ENCODE data around the gene KCNJ6.

Gene KCNJ6

DNA sequence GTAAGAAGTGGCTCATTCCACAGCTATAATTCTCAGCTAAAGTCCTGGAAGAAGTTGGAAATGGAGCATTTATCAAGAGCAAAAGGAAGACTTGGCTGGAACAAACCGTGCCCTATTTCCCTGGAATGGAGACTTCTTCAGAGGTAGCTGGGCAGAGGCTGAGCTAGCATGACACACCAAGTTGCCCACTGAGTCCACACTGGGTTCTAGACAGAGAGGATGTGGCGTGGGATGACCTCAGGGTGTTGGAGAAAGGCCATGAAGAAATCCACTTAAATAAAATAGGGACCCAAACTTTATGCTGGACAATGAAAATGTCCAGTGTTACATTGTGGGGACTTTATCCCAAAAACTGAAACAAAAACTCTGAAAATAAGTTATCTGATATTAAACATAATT lies 116.2 kb downstream of the KCNJ6 start:
- Mint-ChIP-seq H3K9me3 (no peaks in the 10 kb centered on the region), H3K27me3 (ENCODE audit: low read depth) (no peaks in the 10 kb centered on the region), H3K27ac (no peak overlapping the region), H3K4me3 (no peak overlapping the region), H3K4me1 (ENCODE audit: low read depth) (no peaks in the 10 kb centered on the region), H3K36me3 (ENCODE audit: low read depth) (no peaks in the 10 kb centered on the region)

DNA sequence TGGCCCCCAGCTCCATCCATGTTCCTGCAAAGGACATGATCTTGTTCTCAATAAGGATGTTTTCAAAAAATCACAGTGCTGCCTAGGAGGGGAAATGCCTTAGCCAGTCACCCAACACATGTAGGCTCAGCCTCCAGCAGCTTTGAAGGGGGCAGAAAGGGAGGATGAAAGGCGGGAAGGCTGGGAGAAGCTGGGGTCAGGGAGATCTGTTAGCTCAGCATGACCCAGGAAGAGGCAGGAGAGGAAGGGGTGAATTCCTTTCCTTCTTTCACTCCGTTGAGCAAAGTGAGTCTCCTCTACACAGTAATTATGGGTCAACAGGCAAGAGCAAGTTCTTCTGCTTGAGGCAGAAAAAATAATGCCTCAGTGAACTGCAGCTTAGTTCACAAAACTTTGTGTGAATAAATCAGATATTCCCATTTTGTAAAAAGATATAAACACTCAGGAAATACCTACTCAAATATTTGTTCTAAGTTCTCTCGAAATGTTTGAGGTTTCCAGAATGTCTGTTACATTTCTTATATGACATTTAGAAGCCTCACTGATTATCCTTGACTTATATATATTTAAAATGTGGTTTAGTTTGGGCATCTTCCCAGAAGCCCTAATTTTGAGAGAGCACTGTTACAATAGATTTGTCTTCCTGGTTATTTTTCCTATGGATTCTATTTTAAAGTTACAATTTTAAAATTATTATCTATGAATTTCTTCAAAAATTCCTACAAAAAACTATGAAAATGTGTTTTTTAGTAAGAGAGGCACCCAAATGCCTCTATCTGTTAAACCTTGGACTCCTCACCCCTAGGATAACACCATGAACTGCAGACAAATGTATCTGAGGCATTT lies 116.8 kb downstream of the KCNJ6 start:
- Mint-ChIP-seq H3K27me3 (ENCODE audit: low read depth) (no peaks in the 10 kb centered on the region), H3K27ac (no peak overlapping the region), H3K4me3 (no peak overlapping the region), H3K36me3 (ENCODE audit: low read depth) (no peaks in the 10 kb centered on the region), H3K4me1 (ENCODE audit: low read depth) (no peaks in the 10 kb centered on the region), H3K9me3 (no peaks in the 10 kb centered on the region)

- H3K9me3 Mint-ChIP-seq, result no peaks in the 10 kb centered on the region
- no peak overlapping the region for H3K27ac Mint-ChIP-seq
- no peak overlapping the region for H3K4me3 Mint-ChIP-seq
- H3K4me1 Mint-ChIP-seq (ENCODE audit: low read depth), result no peaks in the 10 kb centered on the region
- no peaks in the 10 kb centered on the region for H3K27me3 Mint-ChIP-seq (ENCODE audit: low read depth)
- H3K36me3 Mint-ChIP-seq (ENCODE audit: low read depth), result no peaks in the 10 kb centered on the region
These were observed 118.9 kb downstream of the KCNJ6 start for GRCh38 chr21:37797403-37797802.

DNA sequence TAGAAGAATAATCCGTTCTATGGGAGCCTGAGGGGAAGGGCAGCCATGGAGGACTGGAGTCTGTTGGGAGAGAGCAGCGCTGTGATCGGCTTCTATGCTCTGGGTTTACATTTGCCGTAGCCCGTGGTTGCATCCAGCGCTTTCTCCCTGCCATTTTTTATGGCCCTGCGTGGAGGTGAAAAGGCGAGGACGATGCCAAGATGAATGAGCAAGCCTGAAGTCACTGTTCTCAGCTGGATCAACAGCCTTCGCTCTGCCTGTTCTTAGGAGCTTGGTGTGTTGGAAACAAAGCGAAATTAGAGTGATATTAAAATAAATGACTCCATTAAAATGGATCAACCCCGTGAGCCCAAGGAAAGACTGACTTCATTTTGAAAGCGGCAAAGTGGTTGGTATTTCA lies 120.2 kb downstream of the KCNJ6 start:
- H3K4me3 Mint-ChIP-seq, result no peak overlapping the region
- H3K27ac Mint-ChIP-seq, result no peak overlapping the region
- H3K27me3 Mint-ChIP-seq (ENCODE audit: low read depth), result no peaks in the 10 kb centered on the region
- H3K9me3 Mint-ChIP-seq, result no peaks in the 10 kb centered on the region
- no peaks in the 10 kb centered on the region for H3K36me3 Mint-ChIP-seq (ENCODE audit: low read depth)
- H3K4me1 Mint-ChIP-seq (ENCODE audit: low read depth), result no peaks in the 10 kb centered on the region

DNA sequence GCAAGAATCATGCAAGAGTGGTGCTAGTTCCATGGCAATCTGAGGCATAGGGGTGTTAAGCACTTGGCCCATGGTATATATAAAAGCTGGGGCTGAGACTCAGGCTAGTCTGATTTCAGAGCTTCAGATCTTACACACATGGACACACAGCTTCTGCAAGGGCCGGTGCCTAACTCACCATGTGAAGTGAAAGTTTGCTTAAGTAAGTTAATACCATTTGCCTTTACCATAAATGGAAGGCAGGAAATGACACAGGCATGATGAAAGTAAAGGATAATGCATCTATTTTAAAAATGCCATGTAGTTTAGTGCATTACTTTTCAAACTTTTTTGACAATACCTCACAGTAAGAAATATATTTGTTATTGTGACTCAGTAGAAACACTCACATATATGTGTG lies 122.6 kb downstream of the KCNJ6 start:
- Mint-ChIP-seq H3K4me1 (ENCODE audit: low read depth) (no peaks in the 10 kb centered on the region), H3K4me3 (no peak overlapping the region), H3K9me3 (no peaks in the 10 kb centered on the region), H3K27me3 (ENCODE audit: low read depth) (no peaks in the 10 kb centered on the region), H3K36me3 (ENCODE audit: low read depth) (no peaks in the 10 kb centered on the region), H3K27ac (no peak overlapping the region)

DNA sequence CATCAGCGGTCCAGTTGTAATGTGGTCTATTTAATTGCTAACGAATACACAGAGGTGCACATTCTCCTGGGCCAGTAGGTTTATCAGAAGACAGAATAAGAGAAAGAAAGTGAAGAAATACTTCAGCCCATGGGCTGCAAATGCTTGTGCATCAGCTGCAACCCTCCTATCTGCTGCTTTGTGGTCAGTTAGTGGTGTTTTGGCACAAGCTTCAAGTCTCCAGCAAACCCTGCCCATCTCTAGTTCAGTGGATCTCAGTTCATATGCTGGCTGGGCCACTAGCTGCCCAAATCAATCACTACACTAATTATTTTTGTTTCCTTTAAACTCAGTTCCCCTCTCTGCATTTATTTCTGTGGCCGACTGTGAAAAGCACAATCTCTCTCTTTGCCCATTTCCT lies 124.2 kb downstream of the KCNJ6 start:
- no peak overlapping the region for H3K4me3 Mint-ChIP-seq
- no peaks in the 10 kb centered on the region for H3K9me3 Mint-ChIP-seq
- H3K36me3 Mint-ChIP-seq (ENCODE audit: low read depth), result no peaks in the 10 kb centered on the region
- no peaks in the 10 kb centered on the region for H3K4me1 Mint-ChIP-seq (ENCODE audit: low read depth)
- no peak overlapping the region for H3K27ac Mint-ChIP-seq
- H3K27me3 Mint-ChIP-seq (ENCODE audit: low read depth), result no peaks in the 10 kb centered on the region

GRCh38 chr21:37790905-37791304 lies 125.4 kb downstream of the KCNJ6 start:
- H3K27ac Mint-ChIP-seq, result no peak overlapping the region
- H3K36me3 Mint-ChIP-seq (ENCODE audit: low read depth), result no peaks in the 10 kb centered on the region
- H3K4me3 Mint-ChIP-seq, result no peak overlapping the region
- H3K27me3 Mint-ChIP-seq (ENCODE audit: low read depth), result no peaks in the 10 kb centered on the region
- H3K9me3 Mint-ChIP-seq, result no peaks in the 10 kb centered on the region
- H3K4me1 Mint-ChIP-seq (ENCODE audit: low read depth), result no peaks in the 10 kb centered on the region

- H3K27ac Mint-ChIP-seq, result no peak overlapping the region
- H3K4me3 Mint-ChIP-seq, result no peak overlapping the region
- H3K36me3 Mint-ChIP-seq (ENCODE audit: low read depth), result no peaks in the 10 kb centered on the region
These were observed 127.8 kb downstream of the KCNJ6 start for GRCh38 chr21:37788503-37788902.

DNA sequence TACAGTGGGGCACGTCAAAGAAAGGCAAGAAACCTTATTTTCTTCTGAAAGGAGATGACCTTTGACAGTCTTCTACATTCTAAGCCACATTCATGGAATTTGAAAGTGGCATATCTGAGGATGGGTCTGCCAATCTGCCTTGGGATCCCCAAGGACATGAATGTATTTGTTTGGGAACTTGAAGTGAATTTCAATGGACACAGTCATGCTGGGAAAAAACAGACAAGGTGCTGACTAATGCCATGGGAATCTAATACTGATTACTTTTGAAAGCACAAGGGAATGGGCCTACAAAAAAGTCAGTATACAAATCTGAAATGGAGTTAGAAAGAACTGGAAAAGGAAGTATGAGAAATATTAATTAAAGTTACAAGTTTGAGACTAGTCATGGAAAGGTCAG lies 128.8 kb downstream of the KCNJ6 start:
- no peaks in the 10 kb centered on the region for H3K9me3 Mint-ChIP-seq
- no peaks in the 10 kb centered on the region for H3K27me3 Mint-ChIP-seq (ENCODE audit: low read depth)
- H3K4me1 Mint-ChIP-seq (ENCODE audit: low read depth), result no peaks in the 10 kb centered on the region
- H3K36me3 Mint-ChIP-seq (ENCODE audit: low read depth), result no peaks in the 10 kb centered on the region
- H3K27ac Mint-ChIP-seq, result no peak overlapping the region
- no peak overlapping the region for H3K4me3 Mint-ChIP-seq

More at GRCh38 chr21:37788503-37788902, 127.8 kb downstream of the KCNJ6 start:
- no peaks in the 10 kb centered on the region for H3K4me1 Mint-ChIP-seq (ENCODE audit: low read depth)
- H3K27me3 Mint-ChIP-seq (ENCODE audit: low read depth), result no peaks in the 10 kb centered on the region
- H3K9me3 Mint-ChIP-seq, result no peaks in the 10 kb centered on the region

DNA sequence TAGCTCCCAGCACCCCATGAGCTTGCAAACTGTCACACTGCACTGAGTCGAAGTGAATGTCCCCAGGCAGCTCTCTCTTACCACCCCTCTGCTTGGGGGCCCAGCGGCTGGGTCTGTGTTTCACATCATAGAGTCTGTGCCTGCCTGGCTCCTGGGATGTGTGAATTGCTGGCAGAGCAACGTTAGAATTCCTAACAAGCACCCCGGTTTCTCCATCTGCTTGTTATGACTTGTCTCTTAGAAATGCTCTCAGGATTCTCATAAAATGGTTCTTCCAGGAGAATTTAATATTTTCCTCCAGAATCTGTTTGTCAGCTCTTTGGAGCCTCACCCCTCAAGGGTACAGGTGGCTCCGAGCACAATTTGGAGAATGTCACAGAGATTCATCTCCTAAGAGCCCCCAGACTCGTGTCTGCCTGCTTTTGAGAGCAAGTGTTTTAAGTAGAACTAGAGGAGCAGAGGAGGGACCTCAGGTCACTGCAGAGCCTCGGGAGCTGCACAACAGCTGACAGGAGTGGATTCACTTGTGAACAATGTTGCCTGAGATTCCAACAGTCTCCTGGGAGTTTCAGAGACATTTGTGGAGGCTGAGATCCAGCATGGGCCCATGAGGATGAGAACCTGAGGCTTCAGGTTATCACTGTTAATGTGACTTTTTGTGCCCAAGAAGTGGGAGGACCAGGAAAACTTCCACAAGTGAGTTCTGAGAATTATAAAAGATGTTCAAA lies 131.5 kb downstream of the KCNJ6 start:
- H3K27me3 Mint-ChIP-seq (ENCODE audit: low read depth), result no peaks in the 10 kb centered on the region
- peaks cover 3% of the 10 kb centered on the region for H3K9me3 Mint-ChIP-seq
- no peak overlapping the region for H3K4me3 Mint-ChIP-seq
- no peak overlapping the region for H3K27ac Mint-ChIP-seq
- no peaks in the 10 kb centered on the region for H3K36me3 Mint-ChIP-seq (ENCODE audit: low read depth)
- H3K4me1 Mint-ChIP-seq (ENCODE audit: low read depth), result no peaks in the 10 kb centered on the region

GRCh38 chr21:37783016-37783415 lies 133.2 kb downstream of the KCNJ6 start:
- H3K27me3 Mint-ChIP-seq (ENCODE audit: low read depth), result no peaks in the 10 kb centered on the region
- H3K9me3 Mint-ChIP-seq, result peaks cover 3% of the 10 kb centered on the region
- no peaks in the 10 kb centered on the region for H3K4me1 Mint-ChIP-seq (ENCODE audit: low read depth)
- no peak overlapping the region for H3K4me3 Mint-ChIP-seq
- no peak overlapping the region for H3K27ac Mint-ChIP-seq
- no peaks in the 10 kb centered on the region for H3K36me3 Mint-ChIP-seq (ENCODE audit: low read depth)

- peaks cover 3% of the 10 kb centered on the region for H3K9me3 Mint-ChIP-seq
- no peak overlapping the region for H3K27ac Mint-ChIP-seq
- H3K36me3 Mint-ChIP-seq (ENCODE audit: low read depth), result no peaks in the 10 kb centered on the region
- no peaks in the 10 kb centered on the region for H3K27me3 Mint-ChIP-seq (ENCODE audit: low read depth)
- no peak overlapping the region for H3K4me3 Mint-ChIP-seq
- H3K4me1 Mint-ChIP-seq (ENCODE audit: low read depth), result no peaks in the 10 kb centered on the region
These were observed 135.0 kb downstream of the KCNJ6 start for GRCh38 chr21:37780991-37781983.

DNA sequence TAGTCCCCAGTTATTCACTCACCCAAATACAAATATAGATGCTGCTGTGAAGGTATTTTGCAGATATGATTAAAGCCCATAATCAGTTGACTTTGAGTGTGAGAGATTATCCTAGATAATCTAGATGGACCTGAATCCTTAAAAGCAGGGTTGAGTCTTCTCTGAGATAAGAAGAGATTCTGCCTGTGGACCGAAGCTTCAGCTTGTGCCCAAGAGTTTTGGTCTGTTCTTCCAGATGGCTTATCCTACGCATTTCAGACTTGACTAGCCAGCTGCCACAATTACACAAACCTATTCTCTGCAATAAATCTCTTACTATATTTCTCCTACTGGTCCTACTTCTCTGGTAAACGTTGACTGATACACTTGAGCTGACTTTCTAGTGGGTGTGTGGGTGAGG lies 145.1 kb downstream of the KCNJ6 start:
- no peaks in the 10 kb centered on the region for H3K9me3 Mint-ChIP-seq
- no peaks in the 10 kb centered on the region for H3K4me1 Mint-ChIP-seq (ENCODE audit: low read depth)
- no peak overlapping the region for H3K27ac Mint-ChIP-seq
- no peaks in the 10 kb centered on the region for H3K27me3 Mint-ChIP-seq (ENCODE audit: low read depth)
- no peaks in the 10 kb centered on the region for H3K36me3 Mint-ChIP-seq (ENCODE audit: low read depth)
- H3K4me3 Mint-ChIP-seq, result no peak overlapping the region

DNA sequence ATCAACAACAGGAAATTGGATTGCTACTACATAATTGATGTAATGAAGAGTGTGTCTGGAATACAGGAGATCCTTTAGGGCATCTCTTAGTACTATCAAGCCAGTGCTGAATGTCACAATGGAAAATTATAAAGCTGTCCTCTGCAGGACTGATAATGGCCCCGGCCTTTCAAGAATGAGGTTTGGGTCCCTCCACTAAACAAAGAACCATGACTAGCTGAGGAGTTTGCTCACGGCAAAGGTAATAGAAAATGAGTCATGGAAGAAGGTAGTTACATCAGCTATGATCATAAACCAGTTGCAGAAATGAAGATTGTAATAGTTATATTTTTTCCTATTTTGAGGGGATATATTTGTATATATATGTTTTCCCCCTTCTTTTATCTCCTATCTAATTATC lies 145.8 kb downstream of the KCNJ6 start:
- H3K36me3 Mint-ChIP-seq (ENCODE audit: low read depth), result no peaks in the 10 kb centered on the region
- no peaks in the 10 kb centered on the region for H3K27me3 Mint-ChIP-seq (ENCODE audit: low read depth)
- H3K27ac Mint-ChIP-seq, result no peak overlapping the region
- no peaks in the 10 kb centered on the region for H3K9me3 Mint-ChIP-seq
- no peak overlapping the region for H3K4me3 Mint-ChIP-seq
- H3K4me1 Mint-ChIP-seq (ENCODE audit: low read depth), result no peaks in the 10 kb centered on the region

All from T-helper 1 cell treated with Interleukin-12 subunit alpha and Interleukin-12 subunit beta and Interleukin-4 antibody, amounts not matched to agents 30 μg/mL and 1 μg/mL, for 36 hours (primary cell).